Heart left ventricle (tissue), 16 donors: ENCODE results near the gene LZTFL1. TPM values are rescaled to one million over a fixed set of nuclear protein-coding genes. Genes with fewer than 3 reads are reported as not detected.

Experiments used
- ATAC-seq, 4 donors: fragments of 200-7000 bp; cut with Tn5 transposase; one replicate each; pipeline ENCODE4 v1.9.1; 2020 to 2022; ENCODE audit warnings: moderate library complexity in 4 of 4, mild to moderate bottlenecking in 3 of 4, moderate number of reproducible peaks in 1 of 4
- DNase-seq, 5 donors: peaks; one replicate each; pipeline ENCODE4 v3.0.0-alpha.2; 2020
- H3K27ac ChIP-seq, 12 donors: fragments of 200-600 bp; sonication (generic) in 4 of 12; one replicate each; pipeline versions ENCODE4 v1.5.0 to v1.8.0; 2016 to 2022; ENCODE audit warnings: mild to moderate bottlenecking in 2 of 12
- H3K27me3 ChIP-seq, 9 donors: fragments of 200-600 bp; sonication (generic) in 2 of 9; one replicate each; pipeline versions ENCODE4 v1.5.1 to v1.8.0; 2016 to 2022; ENCODE audit warnings: mild to moderate bottlenecking in 3 of 9
- H3K36me3 ChIP-seq, 9 donors: fragments of 200-600 bp; sonication (generic) in 2 of 9; one replicate each; pipeline versions ENCODE4 v1.5.0 to v1.8.0; 2018 to 2022; ENCODE audit warnings: mild to moderate bottlenecking in 2 of 9
- H3K4me1 ChIP-seq, 12 donors: fragments of 200-600 bp; sonication (generic) in 4 of 12; one replicate each; pipeline versions ENCODE4 v1.5.0 to v1.8.0; 2016 to 2022; ENCODE audit warnings: mild to moderate bottlenecking in 3 of 12
- H3K4me3 ChIP-seq, 12 donors: fragments of 200-600 bp; sonication (generic) in 4 of 12; one replicate each; pipeline versions ENCODE4 v1.5.0 to v1.8.0; 2017 to 2022; ENCODE audit warnings: mild to moderate bottlenecking in 9 of 12, moderate library complexity in 4 of 12
- H3K9me3 ChIP-seq, 12 donors: fragments of 200-600 bp; sonication (generic) in 4 of 12; one replicate each; pipeline versions ENCODE4 v1.5.0 to v1.8.0; 2016 to 2022; ENCODE audit warnings: mild to moderate bottlenecking in 1 of 12
- CTCF ChIP-seq, 12 donors: fragments of 200-600 bp; sonication (generic) in 4 of 12; IDR thresholded peaks; one replicate each; pipeline versions ENCODE4 v1.5.0 to v1.8.0; 2018 to 2022; ENCODE audit warnings: antibody characterized with exemption in 12 of 12, mild to moderate bottlenecking in 5 of 12
- POLR2A ChIP-seq, 2 donors: fragments of 450-650 bp; IDR thresholded peaks; one replicate each; pipeline ENCODE4 v1.6.1; 2017; ENCODE audit warnings: antibody characterized with exemption in 2 of 2, mild to moderate bottlenecking in 2 of 2, moderate library complexity in 2 of 2
- WGBS, 4 donors: extraction: QIAGEN DNeasy Blood & Tissue Kit in 2 of 4; methylation state at CpG; one replicate each; pipeline versions ENCODE4 v1.1.5 to v1.1.7; 2013 to 2018; 5-methylcytosine and 5-hydroxymethylcytosine counted together
- intact Hi-C, 10 donors: fragments of 100-400 bp; cut with DNase I; formaldehyde crosslinking; loops; one replicate each; pipeline versions ENCODE4 v1.11.1 to v1.14.2; 2022
- polyA plus RNA-seq, 2 donors: library from polyadenylated mRNA; stranded (reverse); fragments of 200-250 nt; gene quantifications; one replicate each; pipeline ENCODE4 v1.2.3, GENCODE V29; 2013
- total RNA-seq, 9 donors: library from RNA; depleted of rRNA in 2 of 9; stranded (reverse); fragments of >200 nt in 2 of 9; fragmentation: NEBNext Ultra II Directional in 3 of 9; extraction: Animal tissue kit (Norgen Biotek cat#: 25700) in 3 of 9; gene quantifications; one replicate each; pipeline versions ENCODE4 v1.1.0 to v1.2.4, GENCODE V29; 2016 to 2023
- donor health status: ischemic (EF 13 %, LVEDD 7.1; RV severe dilation, severe dysfunction).
- donor health status: healthy with polysubstance abuse.
- donor health status: DM: no; HTN: yes; CAD: no.
- donor health status: DM: no; HTN: no; CAD: no.
- donor health status: ischemic (EF 25% LVEDD 6.9; RV normal size, moderate dysfunction).
- donor health status: ischemic (EF 25% LVEDD 5.7; RV mildly dilated, moderate dysfunction).
- donor health status: healthy.
- donor health status: DM: yes; HTN: yes; CAD: no.
- donor health status: ischemic (EF 35%, LVEDD 5.7; RV mildly dilated, moderate dysfunction).
- donor health status: nonischemic (EF 11% LVEDD 7.7; RV severe dilation, severe dysfunction).
- donor health status: DM: yes; HTN: yes; CAD: no.
- donor health status: PGD.
- donor health status: ischemic (EF 29% LVEDD 5.4; RV normal size, mild dysfunction).
- donor health status: nonischemic (EF 23%, LVEDD 6.1; RV moderate dilation, normal function).

The LZTFL1 gene
- total and polyA plus RNA-seq, 11 donors: 1.7 to 13.1 (median 8.8) TPM

GRCh38 chr3:45795509-45795881 is 46.4 kb downstream of the LZTFL1 start:
- Histone ChIP-seq H3K27me3 (peaks cover under 1 to 58% (median 24%) of the 10 kb centered on the region in 9 donors), H3K4me3 (peak overlapping the region in 3 of 12 donors; percentile 26 to 55 (median 51)), H3K9me3 (peaks cover 0 to under 1% (median 0%) of the 10 kb centered on the region in 12 donors), H3K27ac (no peak overlapping the region), H3K36me3 (no peaks in the 10 kb centered on the region), H3K4me1 (peaks cover 0 to 15% (median 10%) of the 10 kb centered on the region in 12 donors)
- intact Hi-C loops: no loop called here
- DNase-seq (no peak), ATAC-seq (no peak)
- TF ChIP-seq CTCF (IDR thresholded peaks at IDR 0.05): no peak
- no peak for TF ChIP-seq POLR2A (IDR thresholded peaks at IDR 0.05)
- WGBS, 4 donors: 34 to 40% (median 36%) methylated on average over 14 of the region's 14 CpGs

- Histone ChIP-seq H3K36me3 (no peaks in the 10 kb centered on the region), H3K4me3 (no peak overlapping the region), H3K27ac (no peak overlapping the region), H3K4me1 (peaks cover 0 to 15% (median 10%) of the 10 kb centered on the region in 12 donors), H3K27me3 (peaks cover 0 to 57% (median 24%) of the 10 kb centered on the region in 9 donors), H3K9me3 (peaks cover 0 to 8% (median 5%) of the 10 kb centered on the region in 12 donors)
- 84 to 95% (median 90%) methylated on average over 1 of the region's 1 CpG for WGBS, 4 donors
- ATAC-seq (no peak), DNase-seq (no peak)
- TF ChIP-seq CTCF (IDR thresholded peaks at IDR 0.05) (no peak), POLR2A (IDR thresholded peaks at IDR 0.05) (no peak)
- intact Hi-C loops: no loop called here
Observed at GRCh38 chr3:45794660-45795059, 47.3 kb downstream of the LZTFL1 start.

GRCh38 chr3:45794177-45794560 is 47.8 kb downstream of the LZTFL1 start:
- H3K4me1 ChIP-seq: peaks cover 0 to 15% (median 10%) of the 10 kb centered on the region in 12 donors
- TF ChIP-seq POLR2A (IDR thresholded peaks at IDR 0.05) (no peak), CTCF (IDR thresholded peaks at IDR 0.05) (no peak)
- 92 to 95% (median 92%) methylated on average over 5 of the region's 5 CpGs for WGBS, 4 donors
- ATAC-seq (no peak), DNase-seq (no peak)
- intact Hi-C loops: no loop called here
- H3K36me3 ChIP-seq: no peaks in the 10 kb centered on the region
- H3K27me3 ChIP-seq: peaks cover 0 to 52% (median 24%) of the 10 kb centered on the region in 9 donors
- H3K27ac ChIP-seq: no peak overlapping the region
- no peak overlapping the region for H3K4me3 ChIP-seq
- peaks cover 0 to 13% (median 9%) of the 10 kb centered on the region in 12 donors for H3K9me3 ChIP-seq

- 53 to 61% (median 57%) methylated on average over 9 of the region's 9 CpGs for WGBS, 4 donors
- H3K27me3 ChIP-seq: peaks cover 0 to 50% (median 24%) of the 10 kb centered on the region in 9 donors
- DNase-seq: no peak
Observed at GRCh38 chr3:45793482-45794176, 48.3 kb downstream of the LZTFL1 start.

More at GRCh38 chr3:45793482-45794176, 48.3 kb downstream of the LZTFL1 start:
- H3K9me3 ChIP-seq: peaks cover 0 to 19% (median 13%) of the 10 kb centered on the region in 12 donors
- no peak for ATAC-seq
- intact Hi-C loops: no loop called here
- TF ChIP-seq POLR2A (IDR thresholded peaks at IDR 0.05) (no peak), CTCF (IDR thresholded peaks at IDR 0.05) (no peak)
- H3K36me3 ChIP-seq: no peaks in the 10 kb centered on the region
- H3K27ac ChIP-seq: no peak overlapping the region
- no peak overlapping the region for H3K4me3 ChIP-seq
- H3K4me1 ChIP-seq: peaks cover 0 to 15% (median 10%) of the 10 kb centered on the region in 12 donors
